ENCODE measurements around the gene OR52K1.

GRCh38 chr11:4454021-4454420 is 28.4 kb upstream of the OR52K1 start:
- no peak for TF ChIP-seq CTCF (IDR thresholded peaks at IDR 0.05; ENCODE audit: insufficient read depth, low read depth, low read length)
- no peak for TF ChIP-seq EZH2 (IDR thresholded peaks at IDR 0.05; ENCODE audit: insufficient read depth, low read length)

All from astrocyte (in vitro differentiated cells and primary cell).